ENCODE results near the gene ALK.

Gene ALK

DNA sequence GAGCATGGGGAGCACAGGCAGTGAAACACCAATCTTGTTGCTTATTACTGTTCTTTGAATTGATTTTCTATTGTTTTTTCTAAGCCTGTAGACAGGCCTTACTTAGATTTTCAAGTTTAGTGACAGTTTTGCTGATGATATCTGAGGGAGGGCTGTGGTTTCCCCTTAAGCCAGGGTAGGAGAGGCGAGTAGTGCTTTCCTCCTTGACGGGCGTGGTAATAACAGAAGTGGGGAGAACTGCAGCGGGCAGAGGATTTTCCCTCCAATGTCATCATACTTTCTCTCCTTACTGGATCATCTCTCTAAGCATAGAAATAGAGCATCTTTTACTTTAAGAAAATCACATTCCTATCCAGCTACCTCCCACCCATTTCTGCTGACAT is 314.4 kb downstream of the ALK start:
- no peak for DNase-seq (ENCODE audit: low spot score)

GRCh38 chr2:29606104-29607037 is 315.0 kb downstream of the ALK start:
- DNase-seq (ENCODE audit: low spot score) = no peak

GRCh38 chr2:29603341-29603740 is 318.0 kb downstream of the ALK start:
- DNase-seq (ENCODE audit: low spot score) = no peak

- DNase-seq (ENCODE audit: low spot score) = no peak
These were observed 319.5 kb downstream of the ALK start for GRCh38 chr2:29601872-29602271.

- DNase-seq (ENCODE audit: low spot score) = no peak
These were observed 320.1 kb downstream of the ALK start for GRCh38 chr2:29601321-29601720.

DNA sequence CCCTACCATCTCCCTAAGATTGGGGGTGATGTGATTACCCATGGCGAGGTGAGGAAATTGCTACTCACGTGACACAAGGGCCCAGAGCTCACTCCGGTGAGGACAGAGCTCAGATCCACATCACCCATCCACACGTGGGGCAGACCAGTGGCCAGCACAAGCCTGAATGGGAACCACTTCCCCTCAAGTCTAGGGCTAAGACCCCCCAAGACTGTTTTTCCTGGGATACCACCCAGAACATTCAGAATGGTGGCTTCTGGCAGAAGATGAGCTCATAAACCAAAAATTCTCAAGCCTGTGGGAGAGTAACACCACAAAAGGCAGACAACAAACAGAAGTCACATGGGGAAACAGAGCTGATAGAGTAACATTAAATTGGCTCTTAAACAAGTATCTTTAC is 321.4 kb downstream of the ALK start:
- DNase-seq (ENCODE audit: low spot score) = no peak

- no peak for DNase-seq (ENCODE audit: low spot score)
These were observed 322.4 kb downstream of the ALK start for GRCh38 chr2:29598978-29599377.

DNA sequence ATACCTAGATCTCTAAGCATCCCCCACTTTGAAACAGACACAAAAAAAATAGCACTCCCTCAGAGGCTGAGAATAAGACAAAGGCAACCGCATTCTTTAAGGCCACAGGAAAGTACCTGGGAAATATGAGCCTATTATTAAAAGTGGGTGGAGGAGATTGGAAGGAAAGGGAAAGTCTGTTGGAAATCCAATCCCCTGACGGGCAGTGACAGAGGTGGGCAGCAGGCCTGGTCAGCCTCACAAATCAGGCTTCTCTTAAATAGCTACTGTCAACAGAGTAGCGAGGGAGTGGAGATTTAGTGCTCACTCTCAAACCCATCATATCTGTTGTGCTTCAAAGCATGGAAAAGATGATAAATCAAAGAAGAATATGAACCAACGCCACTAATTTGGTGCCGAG is 324.4 kb downstream of the ALK start:
- DNase-seq (ENCODE audit: low spot score) = no peak

- no peak for DNase-seq (ENCODE audit: low spot score)
These were observed 324.8 kb downstream of the ALK start for GRCh38 chr2:29596584-29596983.

DNA sequence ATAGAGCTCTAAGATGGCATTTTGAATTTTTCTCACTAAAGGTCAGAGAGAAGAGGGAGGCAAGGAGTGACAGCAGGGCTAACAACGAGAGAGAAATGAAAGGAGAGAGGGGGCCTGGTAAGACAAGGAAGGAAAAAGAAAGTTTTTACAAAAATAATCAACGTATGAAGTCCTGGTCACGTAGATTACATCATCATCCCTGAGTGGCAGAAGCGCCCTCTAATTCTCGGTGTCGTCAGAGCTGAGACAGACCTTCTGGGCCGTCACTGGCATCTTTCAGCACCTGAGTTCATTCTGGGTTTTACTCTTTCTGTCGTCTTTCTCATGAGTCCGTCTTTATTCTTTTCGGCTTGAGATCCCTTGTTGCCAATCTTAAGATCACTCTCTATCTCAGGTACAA is 329.8 kb downstream of the ALK start:
- DNase-seq (ENCODE audit: low spot score) = no peak

DNA sequence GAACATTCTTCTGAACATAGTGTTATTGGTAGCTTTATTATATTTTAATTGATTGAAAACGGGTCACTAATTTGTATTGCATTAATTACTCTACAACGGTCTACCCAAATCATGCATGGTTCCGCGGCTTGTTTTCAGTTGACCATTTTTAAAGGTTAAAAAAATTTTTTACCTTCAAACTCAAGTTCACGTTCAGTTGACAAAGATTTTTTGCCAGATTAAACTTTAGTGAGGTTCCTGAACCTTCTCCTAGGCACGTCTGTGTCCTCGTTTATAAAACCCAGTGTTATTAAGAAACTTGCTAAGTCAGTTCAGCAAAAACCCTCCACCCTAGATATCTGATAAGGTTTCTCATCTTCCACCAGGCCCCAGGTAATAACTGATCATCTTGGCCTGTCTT is 331.2 kb downstream of the ALK start:
- DNase-seq (ENCODE audit: low spot score) = no peak

DNA sequence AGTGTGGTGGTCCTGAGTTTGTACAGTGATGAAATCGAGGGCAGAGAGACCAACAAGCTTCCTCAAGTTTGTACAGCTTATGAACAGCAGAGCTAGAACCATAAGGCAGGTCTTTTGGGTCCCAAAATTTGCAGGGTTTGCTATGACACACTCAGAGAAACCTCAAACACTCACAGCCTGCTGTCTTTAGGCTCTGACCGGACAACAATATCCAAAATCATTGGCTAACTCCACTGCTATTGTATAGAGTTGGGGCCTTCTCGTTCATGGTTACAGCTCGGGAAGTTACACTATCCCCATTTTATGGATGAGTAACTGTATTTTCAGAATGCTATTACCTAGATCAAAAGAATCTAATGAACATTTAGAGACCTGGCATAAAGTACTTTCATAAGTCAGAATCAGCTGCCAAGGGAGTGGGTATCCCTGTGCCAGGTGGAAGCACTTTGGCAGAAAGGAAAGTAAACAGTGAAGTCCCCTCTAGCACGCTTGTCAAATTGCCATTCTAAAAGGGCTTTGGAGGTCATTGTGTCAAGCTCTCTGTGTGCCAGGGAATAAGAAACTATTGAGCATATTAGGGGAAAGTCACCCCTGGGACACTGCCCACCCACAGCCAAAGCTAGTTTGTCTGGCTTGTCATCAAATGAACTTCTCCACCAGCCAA is 331.8 kb downstream of the ALK start:
- no peak for DNase-seq (ENCODE audit: low spot score)

DNA sequence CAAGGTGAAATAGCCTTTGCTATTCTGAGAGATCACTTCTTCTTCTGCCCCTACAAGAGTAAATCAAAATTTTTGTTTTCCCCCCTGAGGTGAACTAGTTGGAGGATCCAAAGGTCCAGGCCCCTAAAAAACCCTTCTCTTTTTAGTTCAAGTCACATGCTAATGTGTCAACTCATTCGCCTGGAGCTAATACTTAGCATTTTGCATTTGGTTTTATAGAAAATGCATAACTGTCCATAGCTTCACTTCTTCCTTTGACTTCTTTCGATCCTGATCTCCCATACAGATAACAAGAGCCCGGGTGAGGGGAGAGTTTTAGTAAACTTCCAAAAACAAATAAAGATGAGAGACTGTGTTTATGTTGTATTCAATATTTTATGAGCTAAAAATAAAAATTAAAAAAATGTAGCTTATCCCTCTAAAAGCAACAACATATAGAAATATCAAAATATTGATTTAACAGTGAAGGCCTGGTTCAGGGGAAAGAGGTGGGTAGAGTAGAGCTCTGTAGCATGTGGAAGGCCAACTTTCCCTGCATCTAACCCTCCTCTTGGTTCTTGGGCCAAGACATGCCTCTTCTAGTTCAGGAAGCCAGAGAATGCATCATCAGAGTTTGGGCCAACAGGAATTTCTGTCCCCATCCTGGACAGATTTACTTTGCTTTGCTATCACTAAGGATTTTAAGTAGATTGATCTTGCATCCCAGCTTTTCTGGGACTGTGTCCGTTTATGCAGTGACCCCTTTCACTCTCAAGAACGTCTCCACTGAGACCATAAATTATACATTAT is 333.8 kb downstream of the ALK start:
- DNase-seq (ENCODE audit: low spot score) = no peak

DNA sequence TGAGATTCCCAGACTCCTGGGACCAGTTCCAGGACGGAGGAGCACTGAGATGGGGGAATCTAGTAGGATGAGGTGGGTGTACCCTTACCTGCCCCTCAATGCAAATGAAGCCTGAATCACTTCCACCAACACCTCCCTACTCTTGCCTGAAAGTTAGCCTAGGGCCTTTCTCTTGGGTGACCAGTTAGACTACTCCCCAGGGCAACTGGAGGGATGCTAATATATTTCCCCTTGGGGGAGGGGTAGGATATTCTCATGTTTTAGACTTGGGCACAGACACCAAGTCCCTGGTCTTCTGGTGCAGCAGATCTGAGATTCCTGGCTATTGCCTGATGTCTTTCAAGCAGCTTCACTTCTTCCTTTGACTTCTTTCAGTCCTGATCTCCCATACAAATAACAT is 334.5 kb downstream of the ALK start:
- DNase-seq (ENCODE audit: low spot score) = no peak

- DNase-seq (ENCODE audit: low spot score) = no peak
These were observed 337.7 kb downstream of the ALK start for GRCh38 chr2:29583548-29584156.

GRCh38 chr2:29583104-29583503 is 338.3 kb downstream of the ALK start:
- DNase-seq (ENCODE audit: low spot score) = no peak

DNA sequence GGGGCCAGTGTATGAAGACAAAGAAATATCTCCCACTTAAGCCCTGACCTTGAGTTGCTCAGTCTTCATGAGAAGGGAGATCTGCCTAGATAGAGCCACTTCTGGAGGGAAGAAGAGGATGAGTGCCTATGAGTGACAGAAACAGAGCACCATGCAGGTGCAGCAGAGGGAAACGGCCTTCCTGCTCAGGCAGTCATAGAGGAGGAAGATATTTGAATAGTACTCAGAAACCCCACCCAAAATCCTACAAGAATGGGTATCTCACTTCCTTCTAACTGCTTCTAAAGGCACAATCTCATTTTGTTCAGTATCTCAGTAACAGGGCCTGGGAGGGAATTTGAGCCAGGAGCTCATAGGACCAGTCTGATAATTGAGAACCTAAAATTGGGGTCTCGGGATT is 339.3 kb downstream of the ALK start:
- no peak for DNase-seq (ENCODE audit: low spot score)

GRCh38 chr2:29580223-29580622 is 341.2 kb downstream of the ALK start:
- DNase-seq (ENCODE audit: low spot score) = no peak

GRCh38 chr2:29579495-29580169 is 341.8 kb downstream of the ALK start:
- DNase-seq (ENCODE audit: low spot score) = no peak

- DNase-seq (ENCODE audit: low spot score) = no peak
These were observed 343.2 kb downstream of the ALK start for GRCh38 chr2:29578084-29578598.

DNA sequence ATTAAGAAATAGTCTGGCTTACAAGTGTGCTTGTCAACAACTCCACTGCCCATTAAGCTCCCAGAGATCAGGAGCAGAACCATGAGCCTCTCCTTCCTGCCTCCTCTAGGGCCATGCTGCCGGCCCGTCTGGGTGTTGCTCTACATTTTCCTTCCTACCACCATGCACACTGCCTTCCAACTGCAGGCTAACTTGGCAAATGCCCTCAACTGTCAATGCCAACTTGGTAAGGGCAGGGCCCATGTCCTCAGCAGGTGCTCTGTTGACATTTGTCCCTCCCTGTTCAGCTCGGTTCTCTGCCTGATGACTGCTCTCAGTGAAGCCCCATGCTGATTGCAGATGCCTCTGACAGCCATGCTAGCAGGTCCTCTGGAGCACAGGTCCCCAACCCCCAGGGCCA is 345.2 kb downstream of the ALK start:
- no peak for DNase-seq (ENCODE audit: low spot score)

Data from ecto neural progenitor cell (in vitro differentiated cells).